Frontal cortex (tissue), 4 donors: ENCODE data around the gene RIN2. TPM values are rescaled to one million over a fixed set of nuclear protein-coding genes. Genes with fewer than 3 reads are reported as not detected.
"Not testable (repeated sequence)": the region's sequence is repeated elsewhere in the genome, so short reads cannot be mapped to it uniquely, and the experiment has no call there.

Experiments used
- DNase-seq, 2 donors: peaks; one replicate each; pipeline ENCODE4 v3.0.0; 2012; ENCODE audit warnings: low spot score in 2 of 2
- FAIRE-seq: peaks from 2 replicates; lab custom pipeline; 2012; peaks lifted over from hg19 to GRCh38; lab: Jason Lieb, UNC
- total RNA-seq: library from RNA; depleted of rRNA; stranded (reverse); fragments of >200 nt; gene quantifications from one replicate; pipeline ENCODE4 v1.2.3, GENCODE V29; 2014
- donor health status: control.
- donor health status: control.
- donor health status: control.

Gene RIN2
- total RNA-seq, 1 donor from 2014 or later, result 9.0 TPM

DNA sequence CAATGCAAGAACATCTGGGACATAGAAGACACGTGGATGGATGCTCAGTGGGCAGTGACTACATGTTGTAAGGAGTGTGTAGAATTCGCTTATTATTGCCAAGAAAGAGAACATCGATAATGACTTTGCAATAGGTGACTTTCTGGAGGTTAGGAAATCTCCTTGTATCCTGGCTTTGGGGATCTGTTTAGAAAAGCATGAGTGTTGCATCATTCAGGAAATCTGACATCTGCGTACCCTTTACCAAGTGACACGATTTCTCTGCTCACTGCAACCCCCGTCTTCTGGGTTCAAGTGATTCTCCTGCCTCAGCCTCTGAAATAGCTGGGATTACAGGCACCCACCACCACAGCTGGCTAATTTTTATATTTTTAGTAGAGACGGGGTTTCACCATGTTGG lies 23.2 kb downstream of the RIN2 start:
- FAIRE-seq, result no peak
- no peak for DNase-seq

GRCh38 chr20:19782669-19783068 lies 24.6 kb downstream of the RIN2 start:
- FAIRE-seq (no peak), DNase-seq (no peak)

- no peak for DNase-seq
- FAIRE-seq, result no peak
Observed at GRCh38 chr20:19783966-19784401, 25.9 kb downstream of the RIN2 start.

DNA sequence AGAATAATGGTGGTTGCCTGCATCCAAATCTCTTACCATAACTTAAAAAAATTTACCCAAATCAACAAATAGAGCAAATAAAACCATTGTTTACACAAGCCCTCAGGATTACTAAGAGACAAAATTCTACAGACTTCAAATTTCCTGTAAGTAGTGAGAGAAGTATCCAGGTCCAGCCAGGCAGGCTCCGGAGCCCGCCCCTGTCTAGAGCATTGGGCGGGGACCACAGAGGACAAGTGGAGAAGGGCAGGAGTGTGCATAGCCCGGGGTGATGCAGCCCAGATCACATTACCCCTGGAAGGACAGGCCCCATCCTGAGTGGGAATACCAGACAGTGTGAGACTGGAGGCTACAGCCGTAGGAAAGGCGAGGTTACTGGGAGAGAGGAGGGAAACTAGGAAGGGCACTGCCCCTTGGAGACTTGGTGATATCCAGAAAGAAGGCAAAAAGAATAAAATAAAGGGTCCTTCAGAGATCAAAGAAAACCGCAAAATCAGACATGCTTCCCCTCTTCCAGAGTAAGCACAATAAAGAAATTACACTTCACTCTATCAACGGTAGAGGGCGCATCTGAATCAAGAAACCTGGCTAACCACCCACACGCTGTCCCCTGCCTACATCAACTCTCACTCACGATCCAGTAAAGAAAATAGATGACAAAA lies 26.6 kb downstream of the RIN2 start:
- DNase-seq (peak in 1 of 2 donors; percentile 47), FAIRE-seq (peak; percentile 67)

- no peak for FAIRE-seq
- DNase-seq, result no peak
Observed at GRCh38 chr20:19785173-19785982, 27.3 kb downstream of the RIN2 start.

GRCh38 chr20:19785983-19786285 lies 27.9 kb downstream of the RIN2 start:
- no peak for FAIRE-seq
- DNase-seq, result no peak

- FAIRE-seq, result no peak
- no peak for DNase-seq
Observed at GRCh38 chr20:19786311-19786710, 28.3 kb downstream of the RIN2 start.

DNA sequence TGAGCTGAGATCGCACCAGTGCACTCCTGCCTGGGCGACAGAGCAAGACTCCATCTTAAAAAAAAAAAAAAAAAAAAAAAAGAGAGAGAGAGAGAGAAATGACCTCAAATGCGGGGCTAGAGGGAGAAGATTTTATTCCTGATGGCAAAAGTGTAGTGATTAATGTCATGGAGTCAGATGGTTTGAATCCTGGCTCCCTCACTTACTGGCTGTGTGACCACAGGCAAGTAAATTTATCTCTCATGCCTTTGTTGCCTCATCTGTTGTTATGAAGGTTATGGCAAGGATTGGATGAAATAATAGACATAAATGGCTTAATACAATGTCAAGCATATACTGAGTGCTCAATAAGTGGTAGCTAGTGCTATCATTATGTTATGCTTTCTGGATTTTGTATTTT lies 29.3 kb downstream of the RIN2 start:
- FAIRE-seq (no peak), DNase-seq (no peak)

- DNase-seq (no peak), FAIRE-seq (no peak)
Observed at GRCh38 chr20:19789009-19789408, 31.0 kb downstream of the RIN2 start.

GRCh38 chr20:19789446-19789845 lies 31.4 kb downstream of the RIN2 start:
- no peak for FAIRE-seq
- DNase-seq, result no peak

DNA sequence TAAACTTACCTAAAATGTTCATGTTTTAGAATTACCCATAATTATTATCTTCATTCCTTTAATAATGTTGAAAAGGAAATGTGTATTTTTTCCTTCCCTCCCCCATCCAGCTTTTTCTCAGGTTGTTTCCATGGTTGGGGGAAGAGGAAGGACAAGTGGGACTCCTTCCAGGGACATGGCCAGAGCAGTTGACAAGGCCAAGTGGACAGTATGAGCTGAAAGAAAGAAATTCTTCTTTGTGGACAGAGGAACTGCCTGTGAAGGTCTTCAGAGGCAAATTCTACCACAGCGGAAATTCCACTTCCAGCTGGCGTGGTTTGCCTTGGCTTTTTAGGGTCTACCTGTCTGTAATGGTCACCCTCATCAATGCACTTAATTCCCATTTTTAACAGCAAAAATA lies 33.8 kb downstream of the RIN2 start:
- no peak for FAIRE-seq
- no peak for DNase-seq

- no peak for FAIRE-seq
- DNase-seq, result no peak
Observed at GRCh38 chr20:19793716-19794115, 35.7 kb downstream of the RIN2 start.

- no peak for DNase-seq
- FAIRE-seq, result no peak
Observed at GRCh38 chr20:19794941-19795340, 36.9 kb downstream of the RIN2 start.

DNA sequence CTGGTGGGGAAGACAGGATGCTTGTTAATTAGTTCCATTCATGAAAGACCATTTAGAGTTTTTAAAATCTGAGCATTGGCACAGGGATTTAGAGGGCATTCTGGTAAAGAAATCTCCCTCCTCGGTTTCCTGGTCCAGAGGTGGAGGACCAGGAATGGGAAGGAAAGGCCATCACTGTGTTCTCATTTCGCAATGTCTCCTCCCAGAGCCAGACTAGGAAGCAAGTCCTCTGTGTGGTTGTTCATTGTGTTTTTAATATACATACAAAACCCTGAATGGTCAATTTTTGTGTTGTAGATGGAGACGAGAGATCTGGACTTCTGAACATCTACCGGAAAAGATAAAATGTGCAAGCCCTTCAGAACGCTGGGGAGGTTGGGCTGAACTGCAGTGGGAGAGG lies 41.3 kb downstream of the RIN2 start:
- DNase-seq (no peak), FAIRE-seq (no peak)

DNA sequence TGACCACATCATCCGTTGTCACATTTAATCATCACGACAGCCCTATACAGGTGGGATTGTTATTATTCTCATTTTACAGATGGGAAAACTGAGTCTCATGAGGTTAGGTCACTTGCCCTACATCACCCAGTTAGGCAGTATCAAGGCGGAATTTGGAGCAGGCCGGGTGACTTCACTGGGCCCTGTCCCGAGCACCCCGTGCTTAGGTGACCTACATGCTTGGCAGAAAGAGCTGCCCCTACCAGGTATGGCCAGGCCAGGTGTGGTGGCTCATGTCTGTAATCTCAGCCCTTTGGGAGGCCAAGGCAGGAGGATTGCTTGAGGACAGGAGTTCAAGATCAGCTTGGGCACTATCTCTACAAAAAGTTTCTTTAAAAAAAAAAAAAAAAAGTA lies 44.0 kb downstream of the RIN2 start:
- no peak for FAIRE-seq
- no peak for DNase-seq

DNA sequence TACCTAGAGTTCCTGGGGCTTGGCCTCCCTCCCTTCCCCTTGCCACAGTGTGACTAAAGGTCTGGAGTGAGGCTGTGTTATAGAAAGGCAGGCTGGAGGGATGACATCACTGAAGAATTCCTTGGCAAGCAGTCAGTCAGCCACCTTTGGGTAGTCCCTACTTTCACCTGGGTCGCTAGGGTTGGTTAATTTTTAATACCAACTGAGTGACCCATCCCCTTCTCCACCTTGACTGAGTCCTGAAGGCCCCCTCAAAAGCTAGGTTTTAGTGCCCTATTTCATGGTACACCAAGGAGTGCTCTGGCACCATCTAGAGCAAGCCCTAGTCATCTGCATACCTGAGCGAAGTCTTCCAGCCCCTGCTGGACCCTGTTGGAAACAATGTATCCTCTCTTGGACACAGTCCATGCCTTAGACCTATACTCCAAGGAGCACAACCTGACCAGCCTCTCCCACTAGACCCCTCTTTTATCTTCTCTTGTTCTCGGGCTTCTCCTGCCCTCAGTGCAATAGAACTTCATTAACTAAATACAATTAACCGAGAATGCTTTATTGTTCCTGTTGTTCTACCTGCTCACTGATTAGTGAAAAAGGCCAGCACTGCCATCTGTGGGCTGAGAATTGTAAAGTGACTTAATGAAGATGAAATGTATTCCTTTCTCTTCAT lies 44.6 kb downstream of the RIN2 start:
- no peak for FAIRE-seq

DNA sequence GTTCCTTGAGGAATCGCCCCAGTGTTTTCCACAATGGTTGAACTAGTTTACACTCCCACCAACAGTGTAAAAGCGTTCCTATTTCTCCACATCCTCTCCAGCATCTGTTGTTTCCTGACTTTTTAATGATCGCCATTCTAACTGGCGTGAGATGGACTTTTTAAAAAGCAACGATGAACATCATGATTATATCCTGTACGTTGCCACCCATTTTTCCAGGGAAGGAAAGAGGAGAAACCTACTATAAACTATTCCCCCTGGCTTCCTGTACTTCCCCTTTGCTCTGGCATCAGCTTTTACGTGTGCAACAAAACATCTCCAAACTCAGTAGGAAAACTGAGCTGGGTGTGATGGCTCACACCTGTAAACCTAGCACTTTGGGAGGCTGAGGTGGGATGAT lies 48.2 kb downstream of the RIN2 start:
- not testable (repeated sequence) for DNase-seq, FAIRE-seq

More for the DNA sequence above, 44.6 kb downstream of the RIN2 start:
- DNase-seq, result no peak

- DNase-seq, result no peak
- no peak for FAIRE-seq
Observed at GRCh38 chr20:19806806-19807190, 48.7 kb downstream of the RIN2 start.

- DNase-seq, result no peak
Observed at GRCh38 chr20:19807191-19807945, 49.3 kb downstream of the RIN2 start.

More at GRCh38 chr20:19807191-19807945, 49.3 kb downstream of the RIN2 start:
- no peak for FAIRE-seq
